ENCODE results near the gene NUP210L.
"Not testable (repeated sequence)": the region's sequence is repeated elsewhere in the genome, so short reads cannot be mapped to it uniquely, and the experiment has no call there.

Gene NUP210L

DNA sequence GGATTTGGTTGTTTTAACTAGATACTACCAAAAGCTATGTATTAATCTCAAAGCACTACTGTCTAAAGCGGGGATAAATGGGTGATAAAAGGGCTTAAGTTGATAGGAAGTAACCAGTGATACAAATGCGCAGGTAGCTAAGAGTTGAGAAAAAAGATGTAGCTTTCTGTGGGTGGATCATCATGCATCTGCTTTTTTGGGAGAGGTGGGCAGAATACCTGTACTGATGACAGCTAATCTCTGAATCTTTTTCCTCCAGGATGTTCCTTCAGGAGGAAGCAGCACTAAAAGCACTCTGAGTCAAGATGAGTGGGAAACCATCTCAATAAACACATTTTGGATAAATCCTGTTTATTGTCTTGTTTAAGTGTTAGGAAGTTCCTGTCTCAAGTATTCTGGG, 163.1 kb downstream of the NUP210L start:
- DNase-seq (ENCODE audit: low spot score), result no peak

DNA sequence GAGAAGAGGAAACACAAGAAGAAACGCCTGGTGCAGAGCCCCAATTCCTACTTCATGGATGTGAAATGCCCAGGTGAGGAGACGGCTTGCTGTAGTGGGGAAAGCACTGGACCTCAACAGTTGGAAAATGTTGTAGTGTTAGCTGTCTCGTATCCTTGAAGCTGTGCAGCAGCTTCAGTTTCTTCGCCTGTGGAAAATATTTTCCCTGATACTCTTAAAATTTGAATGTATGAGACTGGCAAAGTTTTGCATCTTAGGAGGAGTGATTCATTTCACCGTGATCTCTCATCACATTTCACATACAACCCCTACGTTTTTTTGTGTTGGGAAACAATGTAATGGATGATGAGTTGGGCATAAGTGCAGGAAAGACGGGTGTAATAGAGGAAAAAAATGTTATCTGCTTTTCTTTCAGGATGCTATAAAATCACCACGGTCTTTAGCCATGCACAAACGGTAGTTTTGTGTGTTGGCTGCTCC, 163.7 kb downstream of the NUP210L start:
- DNase-seq (ENCODE audit: low spot score), result no peak

DNA sequence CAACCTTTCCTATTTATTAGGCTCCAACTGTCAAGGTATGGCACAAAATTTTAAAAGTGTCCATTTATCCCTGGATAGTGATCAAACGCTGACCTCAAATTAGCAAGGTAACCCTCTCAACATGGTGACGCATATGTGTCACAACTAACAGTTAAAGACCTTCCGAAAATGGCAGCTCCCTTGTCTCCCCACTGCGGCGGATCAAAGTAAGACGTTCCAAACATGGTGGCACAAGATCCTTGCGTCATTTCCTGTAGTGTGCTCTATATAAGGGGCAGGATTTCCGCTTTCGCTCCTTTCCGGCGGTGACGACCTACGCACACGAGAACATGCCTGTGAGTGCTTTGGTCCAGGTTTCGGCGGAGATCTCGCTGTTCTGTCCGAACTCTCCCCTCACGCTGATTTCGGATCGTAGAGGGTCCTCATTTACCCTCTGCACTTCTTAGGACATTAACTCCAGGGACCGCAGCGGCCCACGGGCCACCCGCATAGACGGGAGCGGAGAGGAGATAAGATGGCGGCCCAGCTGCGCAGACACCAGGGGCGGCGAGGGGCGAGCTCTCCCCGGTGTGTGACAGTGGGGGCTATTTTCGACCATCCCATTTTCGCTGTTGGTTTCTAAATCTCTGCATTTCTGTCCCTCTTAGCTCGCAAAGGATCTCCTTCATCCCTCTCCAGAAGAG, 164.3 kb downstream of the NUP210L start, which contains the start of gene RPS27:
Gene RPS27, plus strand, starts transcription at position 295 of the 683 bp plus-strand sequence. Its CDS starts 35 bp downstream, at position 330.
- peak; percentile 99 for DNase-seq (ENCODE audit: low spot score)

DNA sequence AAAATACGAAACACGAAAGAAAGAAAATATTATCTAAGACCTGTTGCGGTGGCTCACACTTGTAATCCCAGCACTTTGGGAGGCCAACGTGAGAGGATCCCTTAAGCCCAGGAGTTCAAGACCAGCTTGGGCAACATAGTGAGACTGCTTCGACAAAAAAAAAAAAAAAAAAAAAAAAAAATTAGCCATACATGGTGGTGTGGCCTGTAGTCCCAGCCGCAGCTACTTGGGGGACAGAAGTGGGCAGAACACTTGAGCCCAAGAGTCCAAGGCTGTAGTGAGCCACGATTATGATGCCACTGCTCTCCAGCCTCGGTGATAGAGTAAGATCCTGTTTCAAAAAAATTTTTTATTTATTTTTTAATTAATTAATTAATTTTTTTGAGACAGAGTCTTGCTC, 167.3 kb downstream of the NUP210L start:
- DNase-seq (ENCODE audit: low spot score), result no peak

DNA sequence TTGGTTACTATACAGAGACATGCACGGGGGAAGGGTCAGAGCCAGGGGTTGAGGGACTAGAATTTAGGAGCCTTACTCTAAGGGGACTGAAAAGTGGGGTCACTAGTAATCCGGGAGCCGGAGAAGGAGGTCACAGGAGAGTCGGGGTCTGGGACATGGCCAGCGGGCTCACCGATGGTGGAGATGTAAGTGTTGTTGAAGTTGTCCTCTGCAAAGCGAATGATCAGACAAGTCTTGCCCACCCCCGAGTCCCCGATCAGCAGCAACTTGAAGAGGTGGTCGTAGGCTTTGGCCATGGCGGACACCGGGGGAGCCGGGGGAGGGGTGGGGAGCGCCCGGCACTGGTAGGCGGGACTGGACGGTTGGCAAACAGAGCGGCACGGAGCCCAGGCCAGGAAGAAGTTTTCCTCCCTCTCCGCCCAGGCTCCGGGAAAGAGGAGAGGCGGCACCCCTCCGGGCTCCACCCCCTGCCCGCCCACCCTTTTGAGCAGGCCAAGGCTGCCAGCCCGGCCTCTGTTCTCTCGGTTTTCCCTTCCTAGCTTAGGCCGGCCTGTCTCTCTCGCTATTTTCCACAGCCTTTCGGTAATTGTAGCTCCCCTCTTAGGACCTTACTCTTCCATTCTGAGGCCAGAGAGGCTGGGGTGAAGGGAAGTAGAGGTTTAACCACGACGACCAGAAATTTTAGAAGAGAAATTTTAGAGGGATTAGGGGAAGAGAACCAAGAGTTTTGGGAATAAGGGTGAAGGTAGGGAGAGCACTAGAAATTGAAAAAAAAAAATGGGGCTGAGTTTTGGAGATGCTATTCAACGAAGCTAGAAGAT, 168.7 kb downstream of the NUP210L start, which contains the start of gene RAB13:
Gene RAB13, minus strand, starts transcription at position 399 of the 821 bp plus-strand sequence. Its CDS starts 103 bp downstream, at position 296.
- DNase-seq (ENCODE audit: low spot score), result peak; percentile 72

DNA sequence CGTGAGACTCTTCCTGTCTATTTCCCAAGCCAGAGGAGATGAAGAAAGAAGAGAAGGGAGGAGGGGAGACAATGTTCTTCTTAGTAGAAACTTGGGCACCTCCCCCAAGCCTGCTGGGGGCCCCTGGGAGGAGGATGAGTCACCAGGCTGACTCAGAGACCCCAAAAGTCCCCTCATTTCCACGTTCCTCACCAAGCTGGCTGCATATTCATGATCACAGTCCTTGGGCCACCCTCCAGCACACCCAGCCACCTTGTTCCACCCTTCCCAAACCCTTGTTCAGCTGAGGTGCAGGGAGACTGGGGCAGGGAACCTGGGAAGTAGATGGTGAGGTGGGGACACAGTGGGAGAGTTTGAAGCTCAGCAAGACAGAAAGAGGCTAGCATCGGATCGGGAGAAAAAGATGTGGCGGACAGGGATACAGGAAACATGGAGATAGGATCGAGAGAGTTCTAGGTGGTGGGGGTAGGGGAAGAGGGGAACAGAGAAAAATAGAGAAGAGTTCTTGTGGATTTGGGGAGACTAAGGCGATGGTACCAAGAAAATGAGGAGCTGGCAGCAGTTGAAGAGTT, 169.4 kb downstream of the NUP210L start:
- DNase-seq (ENCODE audit: low spot score), result no peak

DNA sequence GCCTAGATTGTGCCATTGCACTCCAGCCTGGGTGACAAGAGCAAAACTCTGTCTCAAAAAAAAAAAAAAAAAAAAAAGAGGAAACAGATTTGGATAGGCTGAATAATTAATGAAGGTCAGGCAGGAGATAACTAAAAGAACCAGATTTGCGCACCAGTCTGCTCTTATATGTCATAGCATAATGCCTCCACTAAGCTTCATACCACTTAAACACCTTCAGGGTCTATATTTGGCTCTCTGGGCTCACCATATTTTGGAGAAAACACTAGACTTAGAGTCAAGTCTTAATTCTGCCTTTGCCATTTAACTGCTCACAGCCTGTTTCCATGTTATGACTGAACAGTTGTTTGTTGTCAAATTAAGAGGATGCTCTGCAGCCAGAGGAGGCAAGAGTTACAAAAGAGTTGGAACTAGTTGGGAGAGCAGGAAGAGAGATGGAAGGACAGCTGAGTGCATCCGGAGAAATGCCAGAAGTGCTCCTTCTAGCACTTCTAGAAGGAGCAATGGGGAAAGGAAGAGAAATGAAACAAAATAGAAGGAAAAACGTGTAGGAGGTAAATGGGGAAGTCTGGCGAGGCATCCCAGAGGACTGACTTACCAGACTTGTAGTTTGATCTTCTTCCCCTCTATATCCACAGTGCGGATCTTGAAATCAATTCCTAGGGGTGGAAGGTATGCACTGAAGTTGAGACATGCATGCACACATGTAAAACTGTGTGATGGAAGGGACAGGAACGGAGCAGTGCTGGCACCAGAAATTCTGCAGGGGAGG, 170.6 kb downstream of the NUP210L start:
- DNase-seq (ENCODE audit: low spot score), result no peak

DNA sequence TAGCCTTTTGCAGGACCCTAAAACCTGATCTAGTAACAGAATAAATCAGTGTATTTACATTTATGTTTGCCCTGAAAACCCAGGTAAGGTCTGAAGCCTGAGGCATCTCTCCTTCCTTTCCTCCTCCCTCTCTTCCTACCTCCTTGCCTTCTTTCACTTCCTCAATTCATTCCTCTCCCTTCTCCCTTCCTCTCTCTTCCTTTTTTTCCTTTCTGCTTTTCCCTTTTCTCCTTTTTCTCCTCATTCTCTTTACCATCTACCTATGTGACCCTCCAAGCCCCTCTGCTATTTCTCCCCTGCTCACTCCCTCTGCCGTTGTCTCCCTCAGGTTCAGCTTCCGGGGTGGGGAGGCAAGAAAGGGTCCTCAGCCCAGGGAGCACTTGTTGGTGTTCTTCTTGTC, 173.1 kb downstream of the NUP210L start:
- not testable (repeated sequence) for DNase-seq (ENCODE audit: low spot score)

DNA sequence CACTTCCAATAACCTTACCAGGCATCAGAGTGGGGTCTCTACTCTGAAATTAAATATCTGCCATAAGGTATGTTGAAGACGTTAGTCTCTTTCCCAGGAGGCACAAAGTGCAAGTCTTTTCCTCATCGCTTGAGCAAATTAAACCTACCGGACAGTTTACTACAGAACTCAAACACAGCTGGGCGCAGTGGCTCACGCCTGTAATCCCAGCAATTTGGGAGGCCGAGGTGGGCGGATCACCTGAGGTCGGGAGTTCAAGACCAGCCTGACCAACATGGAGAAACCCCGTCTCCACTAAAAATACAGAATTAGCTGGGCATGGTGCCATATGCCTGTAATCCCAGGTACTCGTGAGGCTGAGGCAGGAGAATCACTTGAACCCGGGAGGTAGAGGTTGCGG, 175.8 kb downstream of the NUP210L start:
- DNase-seq (ENCODE audit: low spot score), result not testable (repeated sequence)

DNA sequence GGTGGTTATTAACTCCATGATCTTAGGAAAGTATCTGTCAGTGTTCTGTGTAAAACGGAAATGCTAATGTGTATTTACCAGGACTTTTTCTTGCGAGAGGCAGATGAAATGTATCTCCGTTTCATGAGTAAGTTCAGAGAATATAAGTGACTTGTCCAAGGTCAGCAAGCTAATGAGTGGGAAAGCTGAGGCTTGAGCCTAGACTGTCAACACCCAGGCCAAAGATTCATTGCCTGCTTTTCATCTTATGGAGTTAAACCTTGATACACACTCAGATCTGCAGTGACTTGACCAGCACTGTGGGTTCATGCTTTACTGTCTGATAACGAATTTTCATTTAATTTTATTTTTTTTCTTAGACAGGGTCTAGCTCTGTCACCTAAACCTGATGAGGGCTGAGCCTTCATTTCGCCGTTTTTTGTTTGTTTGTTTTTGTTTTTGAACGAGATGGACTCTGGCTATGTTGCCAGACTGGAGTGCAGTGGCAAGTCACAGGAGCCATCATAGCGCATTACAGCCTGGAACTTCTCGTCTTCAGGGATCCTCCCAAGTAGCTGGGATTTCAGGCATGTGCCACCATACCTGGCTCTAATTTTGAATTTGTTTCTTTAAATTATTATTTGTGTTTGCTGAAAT, 176.5 kb downstream of the NUP210L start:
- no peak for DNase-seq (ENCODE audit: low spot score)

DNA sequence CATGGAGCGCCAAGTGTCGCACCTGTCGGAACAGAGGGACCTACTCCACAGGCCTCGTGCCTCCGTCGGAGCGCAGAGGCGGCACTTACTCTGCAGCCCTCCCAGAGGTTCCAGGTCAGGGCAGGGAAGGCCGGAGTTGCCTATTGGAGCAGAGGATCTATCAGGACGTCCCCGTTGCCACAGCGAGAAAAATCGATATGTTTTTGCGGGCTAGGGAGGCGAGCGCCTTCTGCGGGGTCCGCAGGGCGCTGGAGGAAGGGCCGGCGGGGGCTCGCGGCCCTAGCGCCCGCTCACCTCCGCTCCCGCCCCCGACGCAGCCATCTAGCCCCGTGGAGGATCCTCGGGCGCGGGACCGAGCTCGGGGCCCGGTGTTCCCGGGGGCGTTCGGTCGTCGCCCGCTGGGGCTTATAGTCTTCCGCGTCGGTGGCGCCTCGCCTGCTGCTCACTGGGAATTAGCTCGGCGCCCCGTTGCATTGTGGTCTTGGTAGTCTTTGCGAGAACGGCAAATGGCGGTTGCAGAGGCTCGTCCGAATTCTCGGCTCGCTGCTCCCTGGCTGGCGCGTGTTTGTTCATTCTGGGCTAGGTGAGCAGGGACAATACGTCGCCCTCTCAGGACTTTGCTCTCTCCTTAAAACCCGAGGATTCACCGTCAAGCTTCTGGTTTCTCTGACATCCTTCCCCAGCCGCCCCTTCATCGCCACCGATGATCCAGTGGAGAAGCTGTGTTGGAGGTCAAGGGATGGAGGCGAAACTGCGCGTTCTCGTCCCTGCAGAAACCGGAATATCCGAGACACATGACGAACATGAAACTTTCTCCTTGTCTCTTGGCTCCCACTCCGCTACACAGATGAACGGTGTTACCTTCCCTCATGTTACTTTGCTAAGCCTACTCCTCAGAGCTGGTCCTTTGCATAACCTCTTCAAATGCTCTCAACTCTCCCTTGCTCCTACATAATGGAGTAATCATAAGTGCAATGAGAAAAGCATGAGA, 177.3 kb downstream of the NUP210L start, which contains the start of gene JTB:
Gene JTB, minus strand, starts transcription at position 425 of the 991 bp plus-strand sequence. Its CDS starts 422 bp downstream, at position 3.
- DNase-seq (ENCODE audit: low spot score), result peak; percentile 91

DNA sequence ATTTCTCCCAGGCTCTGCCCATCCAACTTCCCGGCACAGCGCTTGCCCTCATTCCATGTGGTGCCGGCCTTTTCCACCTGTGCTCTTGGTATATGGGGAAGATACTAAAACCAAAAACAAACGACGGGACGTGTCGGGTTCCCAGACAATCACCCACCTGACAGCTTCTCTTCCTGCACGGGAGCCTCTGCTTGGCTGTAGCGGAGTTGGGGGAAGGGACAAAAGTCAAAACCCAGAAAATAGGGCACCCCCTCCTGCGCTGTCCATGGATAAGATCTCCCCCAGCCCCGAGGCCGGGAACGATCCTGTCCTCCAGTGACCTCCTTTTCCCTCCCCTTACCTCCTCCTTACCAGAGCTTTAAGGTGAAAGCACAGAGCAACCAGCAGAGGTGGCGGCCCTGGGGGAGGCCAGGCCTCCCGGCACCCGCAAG, 178.0 kb downstream of the NUP210L start:
- DNase-seq (ENCODE audit: low spot score), result no peak

DNA sequence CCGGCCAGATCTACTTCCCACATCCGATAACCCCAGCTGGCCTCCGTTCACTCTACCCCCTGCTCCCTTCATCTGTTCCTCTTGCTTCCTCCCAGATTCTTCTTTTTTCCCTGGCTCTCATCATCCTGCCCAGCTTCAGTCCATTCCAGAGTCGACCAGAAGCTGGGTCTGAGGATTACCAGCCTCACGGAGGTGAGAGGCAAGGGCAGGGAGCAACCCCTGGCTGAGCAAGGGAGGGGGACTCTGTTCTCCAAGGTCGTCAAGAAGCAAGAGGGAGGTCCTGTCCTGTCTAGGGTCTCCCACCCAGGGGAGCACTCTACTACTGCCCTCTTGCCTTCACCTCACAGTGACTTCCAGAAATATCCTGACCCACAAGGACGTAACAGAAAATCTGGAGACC, 181.3 kb downstream of the NUP210L start:
- no peak for DNase-seq (ENCODE audit: low spot score)

DNA sequence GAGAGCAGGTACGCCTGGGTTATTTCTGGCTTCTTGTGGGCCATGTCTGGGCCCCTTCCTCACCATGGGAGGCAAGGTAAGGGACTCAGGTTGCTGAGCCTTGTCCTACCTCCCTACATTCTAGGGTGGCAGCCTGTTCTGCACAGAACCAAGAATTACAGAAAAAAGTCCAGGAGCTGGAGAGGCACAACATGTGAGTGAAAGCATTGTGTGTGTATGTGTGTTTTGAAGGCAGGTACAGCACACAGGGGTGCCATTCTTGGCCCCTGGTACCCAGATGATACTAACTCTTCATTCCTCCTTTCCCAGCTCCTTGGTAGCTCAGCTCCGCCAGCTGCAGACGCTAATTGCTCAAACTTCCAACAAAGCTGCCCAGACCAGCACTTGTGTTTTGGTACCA, 181.8 kb downstream of the NUP210L start:
- no peak for DNase-seq (ENCODE audit: low spot score)

DNA sequence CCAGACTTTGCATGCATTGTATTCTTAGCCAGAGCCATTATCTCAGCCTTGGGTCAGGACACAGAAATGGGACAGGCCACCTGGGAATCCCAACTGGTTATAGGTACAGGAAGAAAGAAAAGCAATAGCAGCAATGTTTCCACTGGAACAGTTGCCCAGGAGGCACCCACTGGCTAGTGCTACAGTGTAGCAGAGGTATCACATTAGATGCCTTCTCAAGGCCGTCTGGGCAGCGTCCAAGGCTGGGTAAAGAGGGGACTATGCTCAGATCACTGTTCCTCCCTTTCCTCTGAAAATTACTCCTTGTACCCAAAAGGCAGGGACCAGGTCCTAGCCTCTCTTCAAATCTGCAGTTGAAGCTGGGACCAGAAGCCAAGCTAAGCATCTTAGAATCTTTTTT, 184.5 kb downstream of the NUP210L start:
- DNase-seq (ENCODE audit: low spot score), result no peak

DNA sequence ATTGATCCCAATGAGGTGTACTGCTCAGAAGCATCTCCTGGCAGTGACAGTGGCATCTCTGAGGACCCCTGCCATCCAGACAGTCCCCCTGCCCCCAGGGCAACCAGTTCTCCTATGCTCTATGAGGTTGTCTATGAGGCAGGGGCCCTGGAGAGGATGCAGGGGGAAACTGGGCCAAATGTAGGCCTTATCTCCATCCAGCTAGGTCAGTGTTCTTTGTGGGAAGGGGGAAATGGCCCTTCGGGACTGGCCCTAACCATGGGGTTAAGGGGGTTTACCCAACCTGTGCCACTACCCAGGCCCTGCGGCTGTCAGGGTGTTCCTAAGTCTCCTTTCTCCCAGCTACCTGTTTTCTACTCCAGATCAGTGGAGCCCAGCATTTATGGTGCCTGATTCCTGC, 185.9 kb downstream of the NUP210L start:
- no peak for DNase-seq (ENCODE audit: low spot score)

DNA sequence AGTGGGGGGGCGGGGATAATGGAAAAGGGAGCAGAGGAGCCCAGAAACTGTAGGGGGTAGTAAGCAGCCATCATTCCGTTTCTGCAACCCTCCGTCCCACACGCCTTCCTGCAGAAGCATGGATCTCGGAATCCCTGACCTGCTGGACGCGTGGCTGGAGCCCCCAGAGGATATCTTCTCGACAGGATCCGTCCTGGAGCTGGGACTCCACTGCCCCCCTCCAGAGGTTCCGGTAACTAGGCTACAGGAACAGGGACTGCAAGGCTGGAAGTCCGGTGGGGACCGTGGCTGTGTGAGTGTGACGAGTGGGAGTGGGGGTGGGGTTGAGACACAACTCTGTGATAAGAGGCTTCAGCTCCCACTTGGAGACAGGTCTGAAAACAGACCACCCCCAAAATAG, 186.5 kb downstream of the NUP210L start:
- no peak for DNase-seq (ENCODE audit: low spot score)

DNA sequence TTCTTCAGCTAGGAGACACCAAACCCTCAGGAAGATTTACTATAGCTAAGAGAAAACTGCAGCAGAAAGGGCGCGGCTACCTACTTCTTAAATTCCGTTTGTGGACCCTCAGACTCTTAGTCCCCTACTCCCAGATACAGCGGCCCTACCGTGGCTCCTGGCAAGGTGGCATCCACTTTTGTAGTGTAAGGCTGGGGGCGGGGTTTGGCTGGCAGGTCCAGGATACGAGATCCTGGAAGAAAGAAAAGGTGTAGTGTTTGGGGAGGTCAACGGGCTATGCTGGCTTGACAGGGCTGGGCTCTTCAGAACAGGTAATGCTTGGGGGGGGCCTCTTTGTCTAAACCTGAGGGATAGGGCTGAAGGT, 186.9 kb downstream of the NUP210L start:
- DNase-seq (ENCODE audit: low spot score), result no peak

DNA sequence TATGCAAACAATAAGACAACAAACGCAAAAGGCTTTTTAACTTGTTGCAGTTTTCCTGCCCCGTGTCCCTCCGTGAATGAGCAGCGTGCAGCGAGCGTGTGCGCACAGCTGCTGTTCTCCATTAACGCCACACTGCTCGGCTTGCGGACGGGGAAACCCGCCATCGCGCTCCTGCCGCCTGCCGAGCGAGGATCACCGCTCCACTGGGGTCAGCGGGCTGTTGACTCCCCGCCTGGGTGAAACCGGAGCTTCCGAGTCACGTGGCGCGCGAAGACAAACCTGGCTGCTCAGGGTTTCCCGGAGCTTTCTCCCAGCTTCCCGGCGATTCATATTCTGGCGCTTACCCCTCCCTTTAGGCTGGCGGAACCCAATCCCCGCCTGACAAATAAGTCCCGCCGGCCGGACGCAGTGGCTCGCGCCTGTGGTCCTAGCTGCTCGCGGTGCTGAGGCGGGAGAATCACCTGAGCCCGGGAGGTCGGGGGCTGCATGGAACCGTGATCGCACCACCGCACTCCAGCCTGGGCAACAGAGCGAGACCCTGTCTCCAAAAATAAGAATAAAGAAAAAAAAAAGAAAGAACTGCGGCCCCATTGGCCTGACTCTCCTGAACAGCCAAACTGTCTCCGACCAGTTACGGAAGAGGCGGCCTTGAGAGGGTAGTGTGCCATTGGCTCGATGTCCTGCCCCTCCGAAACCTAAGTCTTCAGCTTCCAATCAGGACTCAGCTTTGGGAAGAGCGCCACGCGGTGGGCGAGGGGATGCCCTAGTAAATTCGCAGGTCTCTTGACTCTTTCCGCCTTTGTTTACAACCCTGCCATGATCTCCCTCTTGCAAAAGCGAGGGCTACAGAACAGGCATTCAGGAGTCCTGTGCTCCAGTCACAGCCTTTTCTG, 187.5 kb downstream of the NUP210L start, which contains the start of gene CREB3L4:
Gene CREB3L4, plus strand, starts transcription at position 796 of the 893 bp plus-strand sequence. CDS start 624 bp downstream, outside the sequence.
- peak; percentile 99 for DNase-seq (ENCODE audit: low spot score)
